HG03139 (cell line): ENCODE data around the gene MXRA8.

Experiments
- ATAC-seq: cut with Tn5 transposase; IDR thresholded peaks from one replicate; pipeline ENCODE4 v1.9.1; 2021; ENCODE audit not compliant: unreplicated experiment

MXRA8 gene

DNA sequence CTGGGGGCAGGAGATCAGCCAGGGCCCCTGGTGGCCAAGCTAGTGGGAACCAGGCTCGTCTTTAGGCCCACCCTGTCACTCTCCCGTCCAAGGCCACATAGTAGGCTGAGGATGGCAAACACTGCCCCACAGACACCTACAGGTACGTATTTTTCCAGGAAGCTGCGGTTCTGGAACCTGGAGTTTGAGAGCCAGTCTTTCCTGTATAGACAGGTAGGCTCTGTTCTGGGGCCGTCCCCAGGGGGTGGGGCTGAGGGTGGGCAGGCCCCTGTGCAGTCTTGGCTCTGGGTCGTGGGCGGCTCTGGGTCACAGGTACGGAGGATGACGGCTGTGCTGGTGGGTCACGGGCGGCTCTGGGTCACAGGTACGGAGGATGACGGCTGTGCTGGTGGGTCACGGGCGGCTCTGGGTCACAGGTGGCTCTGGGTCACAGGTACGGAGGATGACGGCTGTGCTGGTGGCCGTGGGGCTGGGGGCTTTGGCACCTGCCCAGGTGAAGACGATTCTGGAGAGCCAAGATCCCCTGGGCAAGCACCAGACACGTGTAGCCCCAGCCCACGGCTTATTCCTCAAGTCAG lies 47.8 kb downstream of the MXRA8 start:
- no peak for ATAC-seq

DNA sequence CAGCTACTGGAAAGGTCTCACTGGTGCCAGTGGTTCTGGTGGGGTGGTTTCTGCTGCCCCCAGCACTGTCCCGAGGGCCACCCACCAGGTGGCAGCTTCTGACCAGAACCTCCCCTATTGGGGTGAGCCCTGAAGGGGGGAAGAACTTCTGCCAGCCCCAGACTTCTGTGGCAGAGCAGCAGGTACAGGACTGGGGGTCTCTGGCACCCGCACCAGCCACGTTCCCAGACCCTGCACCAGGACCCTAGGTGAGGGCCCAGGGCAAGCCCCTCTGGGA lies 48.3 kb downstream of the MXRA8 start:
- no peak for ATAC-seq

DNA sequence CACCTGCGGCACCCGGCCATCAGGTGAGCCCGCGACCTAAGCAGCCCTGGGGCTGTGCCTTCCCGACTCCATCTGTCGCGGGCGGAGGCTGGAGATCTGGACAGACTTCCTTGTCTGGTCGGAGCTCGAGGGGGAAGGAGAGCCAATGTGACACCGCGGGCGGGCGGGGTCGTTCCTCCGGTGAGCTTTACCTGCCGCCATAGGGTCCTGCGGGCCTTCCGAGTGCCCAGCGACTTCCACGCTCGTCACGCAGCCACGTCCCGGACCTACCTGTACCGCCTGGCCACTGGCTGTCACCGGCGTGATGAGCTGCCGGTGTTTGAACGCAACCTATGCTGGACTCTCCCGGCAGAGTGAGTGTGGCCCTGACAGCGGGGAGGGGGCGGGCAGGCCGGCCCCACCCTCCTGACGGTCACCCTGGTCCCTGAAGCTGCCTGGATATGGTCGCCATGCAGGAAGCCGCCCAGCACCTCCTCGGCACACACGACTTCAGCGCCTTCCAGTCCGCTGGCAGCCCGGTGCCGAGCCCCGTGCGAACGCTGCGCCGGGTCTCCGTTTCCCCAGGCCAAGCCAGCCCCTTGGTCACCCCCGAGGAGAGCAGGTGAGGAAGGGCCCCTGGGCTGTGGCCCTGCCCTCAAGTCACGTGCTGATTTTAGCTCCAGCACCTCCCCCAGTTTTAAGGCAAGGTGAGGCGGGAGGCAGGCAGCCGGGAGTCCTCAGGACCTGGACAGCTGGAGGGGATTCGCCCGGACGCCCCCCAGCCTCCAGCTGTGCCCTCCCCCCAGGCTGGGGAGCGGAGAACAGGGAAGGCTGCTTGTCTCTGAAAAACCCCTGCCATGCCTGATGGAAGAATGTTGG lies 48.9 kb downstream of the MXRA8 start:
- no peak for ATAC-seq

DNA sequence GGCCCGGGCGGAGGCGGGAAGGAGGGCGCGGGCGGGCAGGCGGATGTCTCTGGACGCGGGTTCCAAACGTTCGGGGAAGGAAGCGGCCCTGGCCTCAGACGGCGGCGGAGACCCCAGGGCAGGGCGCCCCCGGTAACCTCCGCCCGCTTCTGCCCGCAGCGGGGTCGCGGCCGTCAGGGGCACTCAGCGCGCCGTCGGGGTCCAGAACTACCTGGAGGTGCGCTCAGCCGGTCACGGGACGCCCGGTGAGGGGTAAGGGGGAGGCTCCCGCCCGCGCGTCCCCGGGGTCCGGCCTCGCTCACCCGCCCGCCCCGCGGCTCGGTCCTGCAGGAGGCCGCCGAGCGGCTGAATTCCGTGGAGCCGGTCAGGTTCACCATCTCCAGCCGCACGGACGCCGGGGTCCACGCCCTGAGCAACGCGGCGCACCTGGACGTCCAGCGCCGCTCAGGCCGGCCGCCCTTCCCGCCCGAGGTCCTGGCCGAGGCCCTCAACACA lies 49.6 kb downstream of the MXRA8 start:
- ATAC-seq = peak; percentile 2

DNA sequence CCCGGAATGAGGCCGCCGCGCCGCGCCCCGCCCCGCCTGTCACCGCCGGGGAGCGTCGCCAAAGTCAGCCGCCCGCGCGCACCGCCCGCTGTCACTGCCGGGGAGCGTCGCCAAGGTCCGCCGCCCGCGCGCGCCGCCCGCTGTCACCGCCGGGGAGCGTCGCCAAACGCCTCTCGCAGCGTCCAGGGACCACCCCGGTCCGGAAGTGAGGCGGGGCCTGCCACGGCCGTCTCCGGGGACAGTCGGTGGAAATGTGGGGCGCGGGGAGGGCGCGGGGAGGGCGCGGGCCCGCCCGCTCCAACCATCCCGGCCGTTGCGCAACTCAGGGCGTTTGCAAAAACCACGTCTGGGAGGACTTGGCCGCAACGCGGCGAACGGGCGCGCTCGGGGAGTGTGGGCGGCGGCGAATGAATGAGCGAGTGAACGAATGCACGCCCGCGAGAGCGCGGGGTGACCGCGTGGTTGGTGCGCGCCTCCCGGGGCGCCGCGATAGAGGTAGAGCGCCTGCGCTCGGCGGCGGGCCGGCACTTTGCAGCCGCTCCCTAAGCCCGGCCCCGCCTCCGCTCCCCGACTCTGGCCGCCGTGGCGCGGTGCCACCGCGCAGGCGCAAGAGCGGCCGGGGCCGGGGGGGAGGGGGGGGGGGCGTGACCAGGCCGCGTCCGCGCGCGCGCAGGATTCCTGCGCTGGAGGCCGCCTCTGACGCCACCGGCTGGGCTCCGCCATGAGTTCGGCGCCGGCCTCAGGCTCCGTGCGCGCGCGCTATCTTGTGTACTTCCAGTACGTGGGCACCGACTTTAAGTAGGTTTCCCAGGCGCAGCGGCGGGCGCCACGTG lies 50.2 kb downstream of the MXRA8 start, which contains the start of the genes ACAP3 and PUSL1:
Gene ACAP3, minus strand, starts transcription at position 8 of the 833 bp plus-strand sequence. CDS start 115 bp downstream, outside the sequence.
Gene PUSL1, plus strand, starts transcription at position 675 of the 833 bp plus-strand sequence. Its CDS starts 47 bp downstream, at position 722.
- ATAC-seq = peak; percentile 42

DNA sequence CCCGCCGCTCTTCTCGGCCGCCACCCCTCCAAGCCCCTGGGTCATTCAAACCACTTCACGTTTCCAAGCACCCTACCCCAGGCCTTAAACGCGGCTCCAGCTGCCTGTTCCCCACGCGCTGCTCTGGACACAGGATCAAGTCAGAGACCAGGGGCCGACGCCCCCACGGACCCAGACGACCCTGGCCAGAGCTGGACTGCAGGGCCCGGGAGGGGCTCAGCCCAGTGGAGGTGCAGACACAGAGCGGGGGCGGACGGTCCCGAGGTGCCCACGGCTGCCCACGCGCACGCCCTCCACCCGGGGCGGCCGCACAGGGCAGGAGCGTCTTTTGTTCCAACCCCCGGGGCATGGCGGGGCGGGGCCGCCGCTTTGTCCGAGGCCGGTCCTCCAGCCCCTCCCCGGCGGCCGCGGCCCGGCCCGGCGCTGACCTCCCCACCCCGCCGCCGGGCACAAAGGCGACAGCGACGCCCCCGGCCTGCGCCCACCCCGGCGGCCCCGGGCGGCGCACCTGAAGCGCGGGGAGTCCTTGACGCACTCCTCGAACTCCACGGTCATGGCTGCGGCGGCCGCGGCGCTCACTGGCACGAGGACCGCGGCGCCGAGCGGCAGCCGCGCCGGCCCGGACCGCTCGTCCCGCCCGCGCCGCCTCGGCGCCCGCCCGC lies 51.0 kb downstream of the MXRA8 start:
- ATAC-seq = no peak

DNA sequence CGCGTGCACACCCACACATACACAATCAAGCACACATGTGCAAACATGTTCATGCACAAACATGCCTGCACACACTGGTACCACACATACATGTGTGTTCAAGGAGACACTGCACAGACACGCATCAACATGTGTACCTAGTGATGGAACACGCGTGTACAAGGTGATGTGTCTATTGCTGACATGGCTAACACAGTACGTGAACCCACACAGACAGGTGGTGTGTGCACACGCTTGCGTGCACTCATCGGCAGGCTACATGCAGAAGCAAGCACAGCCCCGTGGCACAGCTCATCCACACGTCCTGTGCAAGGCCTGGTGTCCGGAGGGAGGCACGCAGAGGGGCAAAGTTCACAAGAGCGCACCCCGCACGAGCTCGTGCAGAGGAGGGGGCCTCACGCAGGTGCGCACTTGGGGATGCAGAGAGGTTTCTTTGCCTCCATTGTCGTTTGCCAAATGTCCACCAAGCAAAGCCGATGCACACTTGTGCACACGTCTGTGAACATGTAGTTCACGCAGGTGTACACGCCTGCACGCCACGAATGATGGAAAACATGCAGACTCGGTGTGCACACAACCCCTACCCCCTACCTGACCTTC lies 51.6 kb downstream of the MXRA8 start:
- ATAC-seq = no peak

DNA sequence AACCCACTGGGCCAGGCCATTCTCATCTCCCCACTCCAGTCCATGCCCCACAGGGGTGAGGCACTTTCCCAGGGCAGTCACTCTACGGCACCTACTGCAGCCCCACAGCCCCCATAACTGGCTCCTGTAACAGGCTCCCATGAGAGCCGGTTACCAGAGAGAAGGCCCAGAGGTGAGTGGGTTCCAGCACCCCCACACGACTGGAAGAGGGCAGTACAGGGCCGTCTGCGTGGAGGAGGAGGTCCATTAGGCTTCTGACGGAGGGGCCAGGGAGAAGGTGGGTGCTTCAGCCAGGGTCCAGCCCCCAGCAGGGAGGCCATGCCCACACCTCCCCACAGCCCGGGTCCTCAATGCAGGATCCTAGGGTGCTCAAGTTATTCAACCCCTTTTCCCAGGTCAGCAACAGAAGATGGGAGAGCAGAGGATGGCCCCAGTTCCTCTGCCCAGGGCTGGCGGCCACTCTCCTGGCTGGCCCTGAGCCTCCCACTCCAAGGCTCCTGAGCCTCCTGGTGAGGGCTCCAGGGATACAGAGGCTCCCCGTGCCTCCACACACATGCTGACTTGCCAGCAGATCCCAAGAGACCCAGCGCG lies 52.2 kb downstream of the MXRA8 start:
- ATAC-seq = no peak

DNA sequence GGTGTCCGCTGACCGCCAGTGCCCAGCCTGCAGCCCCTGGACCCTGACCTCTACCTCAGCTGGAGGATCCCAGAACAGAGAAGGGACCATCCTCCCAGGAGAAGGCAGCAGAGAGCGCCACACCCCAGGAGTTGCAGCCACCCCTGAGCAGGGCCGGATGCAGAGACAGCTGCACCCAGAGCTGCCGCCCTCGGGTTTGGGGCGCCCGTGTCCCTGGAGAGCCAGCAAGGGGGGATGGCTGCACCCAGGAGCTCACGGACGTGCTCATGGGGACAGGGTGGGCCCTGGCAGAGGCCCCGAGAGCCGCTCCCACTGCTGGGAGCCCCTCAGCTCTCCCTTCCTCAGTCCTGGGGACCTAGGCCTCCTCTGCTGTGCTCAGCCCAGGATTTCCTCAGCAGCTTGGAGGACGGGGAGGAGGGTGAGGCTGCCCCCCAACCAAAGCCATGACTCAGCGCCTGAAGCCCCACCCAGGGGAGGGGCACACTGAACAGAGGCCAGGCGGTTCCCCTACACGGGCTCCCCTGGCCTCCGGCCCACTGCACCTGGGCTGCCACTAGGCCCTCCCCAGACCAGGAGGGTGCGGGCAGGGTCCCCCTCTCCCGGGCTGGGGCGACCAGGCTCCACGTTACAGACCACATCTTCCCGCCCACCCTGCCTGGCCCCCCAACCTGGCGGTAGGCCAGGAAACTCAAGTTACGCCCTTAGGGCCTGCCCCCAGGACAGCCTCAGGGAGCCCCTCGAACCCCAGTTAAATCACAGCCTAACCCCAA lies 52.9 kb downstream of the MXRA8 start:
- ATAC-seq = no peak

DNA sequence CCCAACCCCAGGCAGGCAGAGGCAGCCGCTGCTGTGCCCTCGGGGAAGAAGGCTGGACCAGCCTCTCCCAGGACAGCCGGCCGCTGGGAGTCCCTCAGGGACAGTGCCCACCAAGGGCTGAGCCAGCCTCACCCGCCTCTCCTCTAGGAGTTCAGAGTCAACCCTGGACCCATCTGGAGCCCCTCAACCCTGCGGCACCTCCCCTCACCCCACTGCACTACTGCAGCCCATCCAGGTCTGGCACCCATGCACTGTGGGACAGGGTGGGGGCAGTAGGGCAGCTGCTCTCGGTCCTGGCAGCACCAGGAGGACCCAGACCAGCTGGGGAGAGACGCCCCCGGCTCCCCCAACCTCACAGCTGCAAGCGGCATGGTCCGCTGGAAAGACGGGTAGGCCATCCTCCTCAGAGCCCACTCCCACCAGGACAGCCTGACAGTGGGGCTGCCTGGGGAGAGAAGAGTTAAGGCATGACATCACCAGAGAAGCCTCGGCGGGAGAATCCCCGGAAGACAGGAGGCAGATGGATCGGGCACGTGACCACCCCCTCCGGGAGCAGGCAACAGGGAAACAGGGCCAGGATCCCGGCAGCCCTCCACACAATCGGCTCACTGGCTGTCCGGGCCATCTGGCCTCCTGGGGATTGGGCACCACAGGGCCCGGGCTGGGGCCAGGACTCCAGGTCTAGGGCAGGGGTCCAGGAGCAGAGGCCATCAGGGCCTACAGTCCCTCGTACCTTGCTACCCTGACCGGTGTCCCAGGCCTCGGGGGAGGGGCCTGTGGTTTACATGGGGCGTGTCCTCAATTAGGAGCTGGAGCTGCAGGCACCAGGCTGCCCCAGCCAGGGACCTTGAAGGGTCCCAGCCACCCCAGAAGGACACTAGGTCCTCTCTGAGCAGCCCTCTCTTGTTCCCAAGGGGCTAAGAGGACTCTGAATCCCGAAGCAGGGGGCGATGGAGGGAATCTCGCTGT lies 53.7 kb downstream of the MXRA8 start:
- ATAC-seq = no peak

DNA sequence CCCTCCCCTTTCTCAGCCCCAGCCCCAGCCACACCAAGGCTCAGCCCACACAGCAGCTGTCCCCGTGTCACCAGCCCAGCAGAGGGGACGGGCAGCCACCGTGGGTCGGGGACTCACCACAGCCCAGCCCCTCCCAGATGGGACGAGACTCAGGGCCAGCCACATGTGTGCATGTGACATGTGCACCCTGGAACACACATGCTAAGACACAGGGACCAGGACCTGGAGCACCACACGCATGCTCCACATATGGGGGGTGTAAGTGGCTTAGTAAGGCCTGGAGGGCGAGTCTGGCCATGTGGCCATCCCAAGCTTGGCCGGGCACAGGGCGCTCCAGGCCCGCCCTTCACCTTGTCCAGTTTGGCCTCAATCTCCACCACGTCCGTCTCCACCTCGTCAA lies 54.6 kb downstream of the MXRA8 start:
- ATAC-seq = no peak

DNA sequence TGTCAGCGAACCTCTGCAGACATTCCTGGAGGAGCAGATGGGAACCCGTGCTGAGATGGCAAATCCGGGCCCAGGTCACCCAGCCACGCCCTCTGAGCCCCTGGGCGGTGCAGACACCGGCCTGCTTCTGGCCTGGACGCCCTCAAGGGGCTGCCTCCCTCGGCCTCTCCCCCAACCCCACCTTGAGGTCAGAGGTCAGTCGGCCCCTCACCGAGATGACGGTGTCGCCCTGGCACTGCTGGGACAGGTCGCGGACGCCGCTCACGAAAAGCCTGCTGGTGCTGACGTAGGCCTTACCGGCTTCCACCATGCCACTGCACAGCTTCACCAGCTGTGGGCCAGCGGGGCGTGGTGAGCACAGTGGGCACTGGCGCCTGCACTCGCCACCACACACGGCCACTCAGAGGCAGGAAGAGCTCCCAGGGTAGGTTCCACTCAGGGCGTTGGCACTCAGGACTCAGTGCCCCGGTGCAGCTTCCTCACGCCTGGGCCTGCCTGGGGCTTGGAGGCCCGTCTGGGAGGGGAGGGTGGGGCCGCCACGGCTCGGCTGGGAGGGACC lies 55.3 kb downstream of the MXRA8 start:
- no peak for ATAC-seq
